PFSK-1 (cell line): ENCODE measurements around the gene FGF6.

Experiments used
- FOXP2 ChIP-seq: optimal IDR thresholded peaks from 2 replicates; pipeline ENCODE3; 2011; ENCODE audit warnings: borderline replicate concordance, control low read depth, inconsistent platforms; ENCODE audit not compliant: insufficient read depth; ENCODE audit errors: extremely low read length, extremely low read depth
- POLR2AphosphoS5 ChIP-seq: IDR thresholded peaks from 2 replicates; pipeline ENCODE4 v1.6.1; 2012; ENCODE audit warnings: low read depth, mild to moderate bottlenecking, control low read depth, low read length, moderate library complexity
- REST ChIP-seq, 2 experiments: IDR thresholded peaks; 2 replicates each; pipeline versions ENCODE4 v1.6.1 to v1.8.0; 2011 to 2012; ENCODE audit warnings: low read depth in 2 of 2, low read length in 2 of 2, control low read depth in 1 of 2, inconsistent platforms in 1 of 2, mild to moderate bottlenecking in 1 of 2, moderate library complexity in 1 of 2; ENCODE audit not compliant: insufficient read depth in 1 of 2
- SIN3A ChIP-seq: IDR thresholded peaks from 2 replicates; pipeline ENCODE4 v1.6.1; 2012; ENCODE audit warnings: mild to moderate bottlenecking, low read length, moderate library complexity, borderline replicate concordance; ENCODE audit not compliant: insufficient read depth
- TAF1 ChIP-seq: IDR thresholded peaks from 2 replicates; pipeline ENCODE4 v1.6.1; 2012; ENCODE audit warnings: low read length, control low read depth, borderline replicate concordance; ENCODE audit not compliant: insufficient read depth

- TF ChIP-seq POLR2AphosphoS5 (no peak), SIN3A (no peak), TAF1 (no peak), REST (IDR thresholded peaks at IDR 0.05; ENCODE audit: insufficient read depth in 1 of 2, low read depth in 2 of 2, low read length in 2 of 2) (no peak), FOXP2 (no peak)
Measured at GRCh38 chr12:4447151-4447550, 1.5 kb upstream of the FGF6 start.
